Measurements from ENCODE around the gene CELSR2. TPM values are rescaled to one million over a fixed set of nuclear protein-coding genes. Genes with fewer than 3 reads are reported as not detected.

The CELSR2 gene
- total and polyA plus RNA-seq, 9 donors = 0.90 to 17.1 (median 3.1) TPM

DNA sequence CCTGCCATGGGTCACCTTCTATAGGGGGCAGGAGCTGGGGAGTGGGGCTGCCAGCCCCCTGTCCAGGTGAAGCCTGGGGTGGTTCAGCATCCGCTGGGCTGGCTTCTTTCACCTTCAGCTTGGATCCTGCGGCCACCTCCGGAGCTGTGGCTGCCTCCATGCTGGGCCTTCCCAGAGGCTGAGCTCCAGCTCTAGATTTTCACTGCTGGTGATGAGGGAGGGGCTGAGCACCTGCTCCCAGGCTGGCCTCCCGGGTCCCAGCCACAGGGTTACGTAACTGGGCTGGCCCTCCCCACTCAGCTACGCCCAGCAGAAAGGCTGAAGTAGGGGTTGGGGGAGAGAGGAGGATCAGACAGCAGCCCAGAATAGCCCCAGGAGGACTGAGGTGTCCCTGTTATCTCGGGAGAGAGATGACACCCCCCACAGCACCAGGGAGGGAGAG is 57.5 kb downstream of the CELSR2 start, which contains the start of gene MYBPHL:
Gene MYBPHL, minus strand, starts transcription at position 180 of the 442 bp plus-strand sequence. Its CDS starts 20 bp downstream, at position 160.
- WGBS, 3 donors = 76 to 80% (median 79%) methylated on average over 5 to 7 of the region's 7 CpGs
- intact Hi-C loops (cut with DNase I) = loop anchor here in 1 of 4 donors (2.0 kb wide), 1 partner anchor 20 kb away; no protein-coding TSS in a partner anchor
- no peak for TF ChIP-seq EP300 (IDR thresholded peaks at IDR 0.05)
- TF ChIP-seq POLR2A (IDR thresholded peaks at IDR 0.05) = no peak
- TF ChIP-seq, protein P1, sequence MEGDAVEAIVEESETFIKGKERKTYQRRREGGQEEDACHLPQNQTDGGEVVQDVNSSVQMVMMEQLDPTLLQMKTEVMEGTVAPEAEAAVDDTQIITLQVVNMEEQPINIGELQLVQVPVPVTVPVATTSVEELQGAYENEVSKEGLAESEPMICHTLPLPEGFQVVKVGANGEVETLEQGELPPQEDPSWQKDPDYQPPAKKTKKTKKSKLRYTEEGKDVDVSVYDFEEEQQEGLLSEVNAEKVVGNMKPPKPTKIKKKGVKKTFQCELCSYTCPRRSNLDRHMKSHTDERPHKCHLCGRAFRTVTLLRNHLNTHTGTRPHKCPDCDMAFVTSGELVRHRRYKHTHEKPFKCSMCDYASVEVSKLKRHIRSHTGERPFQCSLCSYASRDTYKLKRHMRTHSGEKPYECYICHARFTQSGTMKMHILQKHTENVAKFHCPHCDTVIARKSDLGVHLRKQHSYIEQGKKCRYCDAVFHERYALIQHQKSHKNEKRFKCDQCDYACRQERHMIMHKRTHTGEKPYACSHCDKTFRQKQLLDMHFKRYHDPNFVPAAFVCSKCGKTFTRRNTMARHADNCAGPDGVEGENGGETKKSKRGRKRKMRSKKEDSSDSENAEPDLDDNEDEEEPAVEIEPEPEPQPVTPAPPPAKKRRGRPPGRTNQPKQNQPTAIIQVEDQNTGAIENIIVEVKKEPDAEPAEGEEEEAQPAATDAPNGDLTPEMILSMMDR (IDR thresholded peaks at IDR 0.05) = no peak
- H3K4me3 ChIP-seq = no peak within 1 kb of the TSS
- H3K9me3 ChIP-seq = no peaks in the 10 kb centered on the region
- H3K27me3 ChIP-seq = no peaks in the 10 kb centered on the region
- DNase-seq = no peak
- no peak within 1 kb of the TSS for H3K27ac ChIP-seq
- H3K4me1 ChIP-seq (ENCODE audit: insufficient read depth) = no peaks in the 10 kb centered on the region
- no peaks in the 10 kb centered on the region for H3K36me3 ChIP-seq

DNA sequence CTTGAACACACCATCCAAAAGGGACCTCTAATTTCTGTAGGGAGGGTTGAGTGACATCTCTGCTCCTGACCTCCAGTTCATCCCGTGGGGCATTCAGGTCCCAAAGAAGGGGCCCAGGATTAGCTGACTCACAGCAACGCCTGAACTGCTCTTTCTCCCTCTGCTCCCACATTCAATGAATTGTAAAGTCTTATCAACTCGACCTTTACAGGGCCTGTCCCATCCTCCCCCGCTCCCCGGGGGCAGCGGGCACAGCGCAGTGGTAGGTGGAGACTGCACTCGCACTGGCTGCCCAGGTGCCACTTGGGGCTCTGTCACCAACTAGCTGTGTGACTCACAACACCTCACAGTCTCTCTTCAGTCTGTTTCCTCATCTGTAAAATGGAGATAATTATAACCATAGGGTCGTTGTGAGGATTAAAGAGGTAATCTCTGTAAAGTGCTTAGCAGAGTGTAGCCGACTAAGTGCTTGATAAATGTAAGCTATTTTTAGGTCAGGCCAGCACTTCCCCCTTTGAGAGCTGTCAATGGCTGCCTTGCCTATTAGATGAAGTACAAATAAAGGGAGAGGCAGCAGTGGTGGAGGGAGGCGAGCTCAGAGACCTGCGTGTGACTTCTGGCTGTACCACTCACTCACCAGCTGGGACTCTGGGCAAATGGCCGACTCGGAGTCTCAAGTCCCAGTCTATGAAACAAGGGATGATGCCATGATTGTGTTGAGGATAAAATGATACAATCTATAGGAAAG is 58.1 kb downstream of the CELSR2 start:
- H3K4me1 ChIP-seq (ENCODE audit: insufficient read depth) = no peaks in the 10 kb centered on the region
- WGBS, 3 donors = 61 to 73% (median 73%) methylated on average over 14 of the region's 14 CpGs
- H3K36me3 ChIP-seq = no peaks in the 10 kb centered on the region
- no peak overlapping the region for H3K27ac ChIP-seq
- H3K9me3 ChIP-seq = no peaks in the 10 kb centered on the region
- no peak overlapping the region for H3K4me3 ChIP-seq
- DNase-seq = no peak
- no peaks in the 10 kb centered on the region for H3K27me3 ChIP-seq
- TF ChIP-seq POLR2A (IDR thresholded peaks at IDR 0.05) = no peak
- no peak for TF ChIP-seq EP300 (IDR thresholded peaks at IDR 0.05)
- TF ChIP-seq, protein P1 (IDR thresholded peaks at IDR 0.05) = no peak
- intact Hi-C loops (cut with DNase I) = loop anchor here in 1 of 4 donors (2.0 kb wide), 1 partner anchor 21 kb away; no protein-coding TSS in a partner anchor

DNA sequence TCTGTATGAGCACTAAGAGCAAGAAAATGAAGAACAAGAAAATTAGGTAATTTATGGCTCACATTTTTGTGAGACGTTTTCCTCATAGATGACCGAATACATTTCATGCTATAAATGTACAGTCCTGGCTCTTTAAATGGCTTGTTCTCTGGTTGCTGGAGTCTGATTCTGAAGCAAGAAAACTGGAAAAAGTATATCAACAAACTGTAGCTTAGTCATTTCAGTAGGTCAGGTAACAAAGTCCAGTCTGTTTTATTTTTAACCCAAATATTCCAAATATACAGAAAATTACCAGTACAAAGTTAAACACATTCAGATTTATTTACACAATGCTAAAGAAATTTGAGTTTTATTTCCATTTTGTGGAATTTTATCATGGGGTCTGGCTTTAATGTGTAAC is 60.0 kb downstream of the CELSR2 start:
- Histone ChIP-seq H3K27me3 (no peaks in the 10 kb centered on the region), H3K36me3 (no peaks in the 10 kb centered on the region), H3K4me3 (no peak overlapping the region), H3K4me1 (ENCODE audit: insufficient read depth) (no peaks in the 10 kb centered on the region), H3K9me3 (no peaks in the 10 kb centered on the region), H3K27ac (no peak overlapping the region)
- no peak for DNase-seq
- TF ChIP-seq, protein P1 (IDR thresholded peaks at IDR 0.05) = no peak
- TF ChIP-seq EP300 (IDR thresholded peaks at IDR 0.05) (no peak), POLR2A (IDR thresholded peaks at IDR 0.05) (no peak)
- 32 to 43% (median 35%) methylated on average over 2 of the region's 2 CpGs for WGBS, 3 donors
- intact Hi-C loops (cut with DNase I) = no loop called here

DNA sequence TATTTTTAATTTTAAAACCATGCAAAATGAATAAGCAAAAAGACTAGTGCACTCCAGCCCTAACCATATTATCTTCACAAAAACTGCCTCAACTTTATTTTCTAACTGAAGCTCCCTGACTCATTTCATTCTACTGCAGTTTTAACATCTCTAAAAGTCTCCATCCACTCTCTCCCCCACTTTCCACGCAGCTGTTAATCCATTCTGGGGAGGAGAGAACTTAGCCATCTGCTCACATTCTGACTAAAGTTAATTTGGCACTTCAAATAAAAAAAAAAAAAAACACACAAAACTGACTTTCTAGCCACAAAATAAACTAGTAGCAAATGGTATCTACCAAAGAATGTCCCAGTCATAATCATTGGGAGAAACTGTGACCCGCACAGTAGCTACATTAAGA is 62.9 kb downstream of the CELSR2 start:
- Histone ChIP-seq H3K27ac (no peak overlapping the region), H3K36me3 (no peaks in the 10 kb centered on the region), H3K9me3 (no peaks in the 10 kb centered on the region), H3K4me1 (ENCODE audit: insufficient read depth) (no peaks in the 10 kb centered on the region), H3K4me3 (no peak overlapping the region), H3K27me3 (no peaks in the 10 kb centered on the region)
- intact Hi-C loops (cut with DNase I) = no loop called here
- WGBS, 3 donors = 47 to 55% (median 49%) methylated on average over 2 of the region's 2 CpGs
- TF ChIP-seq, protein P1 (IDR thresholded peaks at IDR 0.05) = no peak
- no peak for TF ChIP-seq EP300 (IDR thresholded peaks at IDR 0.05)
- no peak for TF ChIP-seq POLR2A (IDR thresholded peaks at IDR 0.05)
- DNase-seq = no peak
